ENCODE measurements around the gene TMEM239. TPM values are rescaled to one million over a fixed set of nuclear protein-coding genes. Genes with fewer than 3 reads are reported as not detected.

The TMEM239 gene
- total RNA-seq, 2 experiments from 2014 or later = not detected

GRCh38 chr20:2804041-2804828 lies 11.9 kb upstream of the TMEM239 start:
- Mint-ChIP-seq H3K9me3 (no peaks in the 10 kb centered on the region), H3K4me1 (ENCODE audit: low read depth) (peaks cover 19% of the 10 kb centered on the region), H3K4me3 (no peak overlapping the region), H3K27me3 (peaks cover 77% of the 10 kb centered on the region), H3K36me3 (ENCODE audit: low read depth) (no peaks in the 10 kb centered on the region), H3K27ac (no peak overlapping the region)
- Histone ChIP-seq H3K4me1 (ENCODE audit: insufficient read depth, low read length) (peaks cover 21% of the 10 kb centered on the region), H3K27ac (ENCODE audit: low read depth in 1 of 2, low read length in 2 of 2) (no peak overlapping the region), H3K36me3 (ENCODE audit: insufficient read depth, low read length) (no peaks in the 10 kb centered on the region), H3K4me3 (ENCODE audit: low read length) (no peak overlapping the region), H3K27me3 (ENCODE audit: control insufficient read depth in 1 of 2, insufficient read depth in 2 of 2, low read length in 2 of 2) (peaks cover 53 to 54% of the 10 kb centered on the region in 2 experiments), H3K9me3 (ENCODE audit: control insufficient read depth in 1 of 2, insufficient read depth in 1 of 2, low read length in 2 of 2) (peaks cover 0 to 14% of the 10 kb centered on the region in 2 experiments)
- TF ChIP-seq CTCF (IDR thresholded peaks at IDR 0.05) = no peak
- DNase-seq (no peak), ATAC-seq (ENCODE audit: poor library complexity) (no peak)
- ChIA-PET CTCF (no interaction called here), POLR2A (no interaction called here)
- intact Hi-C loops (cut with DNase I, micrococcal nuclease) = loop anchor here in 1 of 2 experiments (10.0 kb wide), 1 partner anchor 1181 kb away; no protein-coding TSS in a partner anchor

GRCh38 chr20:2804852-2805688 lies 11.1 kb upstream of the TMEM239 start:
- no peak for TF ChIP-seq CTCF (IDR thresholded peaks at IDR 0.05)
- Histone ChIP-seq H3K36me3 (ENCODE audit: insufficient read depth, low read length) (no peaks in the 10 kb centered on the region), H3K27me3 (ENCODE audit: control insufficient read depth in 1 of 2, insufficient read depth in 2 of 2, low read length in 2 of 2) (peaks cover 44 to 45% of the 10 kb centered on the region in 2 experiments), H3K27ac (ENCODE audit: low read depth in 1 of 2, low read length in 2 of 2) (no peak overlapping the region), H3K4me1 (ENCODE audit: insufficient read depth, low read length) (peaks cover 12% of the 10 kb centered on the region), H3K9me3 (ENCODE audit: control insufficient read depth in 1 of 2, insufficient read depth in 1 of 2, low read length in 2 of 2) (peaks cover 0 to 6% of the 10 kb centered on the region in 2 experiments), H3K4me3 (ENCODE audit: low read length) (no peak overlapping the region)
- no peaks in the 10 kb centered on the region for H3K36me3 Mint-ChIP-seq (ENCODE audit: low read depth)
- ATAC-seq (ENCODE audit: poor library complexity) (no peak), DNase-seq (no peak)
- CTCF ChIA-PET = no interaction called here
- H3K4me3 Mint-ChIP-seq = no peak overlapping the region
- H3K27ac Mint-ChIP-seq = no peak overlapping the region
- POLR2A ChIA-PET = no interaction called here
- peaks cover 11% of the 10 kb centered on the region for H3K4me1 Mint-ChIP-seq (ENCODE audit: low read depth)
- H3K27me3 Mint-ChIP-seq = peaks cover 70% of the 10 kb centered on the region
- intact Hi-C loops (cut with DNase I, micrococcal nuclease) = loop anchor here in 1 of 2 experiments (10.0 kb wide), 1 partner anchor 1180 kb away; no protein-coding TSS in a partner anchor
- no peaks in the 10 kb centered on the region for H3K9me3 Mint-ChIP-seq

GRCh38 chr20:2805689-2806350 lies 10.3 kb upstream of the TMEM239 start:
- Mint-ChIP-seq H3K27ac (no peak overlapping the region), H3K9me3 (no peaks in the 10 kb centered on the region), H3K4me3 (no peak overlapping the region), H3K27me3 (peaks cover 71% of the 10 kb centered on the region), H3K4me1 (ENCODE audit: low read depth) (peaks cover 7% of the 10 kb centered on the region), H3K36me3 (ENCODE audit: low read depth) (no peaks in the 10 kb centered on the region)
- ChIA-PET CTCF (no interaction called here), POLR2A (no interaction called here)
- ATAC-seq (ENCODE audit: poor library complexity) (no peak), DNase-seq (no peak)
- Histone ChIP-seq H3K9me3 (ENCODE audit: control insufficient read depth in 1 of 2, insufficient read depth in 1 of 2, low read length in 2 of 2) (peaks cover 0 to 5% of the 10 kb centered on the region in 2 experiments), H3K27ac (ENCODE audit: low read depth in 1 of 2, low read length in 2 of 2) (no peak overlapping the region), H3K4me3 (ENCODE audit: low read length) (no peak overlapping the region), H3K4me1 (ENCODE audit: insufficient read depth, low read length) (peaks cover 7% of the 10 kb centered on the region), H3K27me3 (ENCODE audit: control insufficient read depth in 1 of 2, insufficient read depth in 2 of 2, low read length in 2 of 2) (peaks cover 39 to 43% of the 10 kb centered on the region in 2 experiments), H3K36me3 (ENCODE audit: insufficient read depth, low read length) (no peaks in the 10 kb centered on the region)
- intact Hi-C loops (cut with DNase I, micrococcal nuclease) = loop anchor here in 1 of 2 experiments (10.0 kb wide), 1 partner anchor 1179 kb away; no protein-coding TSS in a partner anchor
- TF ChIP-seq CTCF (IDR thresholded peaks at IDR 0.05) = no peak

Measured in CD4-positive, alpha-beta T cell (primary cell).